Thoracic aorta (tissue), 2 donors: ENCODE measurements around the gene MLH1. TPM values are rescaled to one million over a fixed set of nuclear protein-coding genes. Genes with fewer than 3 reads are reported as not detected.

Experiments
- ATAC-seq: fragments of 150-250 bp; one replicate; pipeline ENCODE4 v1.8.0; 2017; ENCODE audit warnings: low read depth; ENCODE audit not compliant: insufficient number of reproducible peaks, low FRiP score
- DNase-seq: peaks from one replicate; pipeline ENCODE4 v3.0.0-alpha.2; 2020; ENCODE audit warnings: low spot score
- H3K27ac ChIP-seq, 2 donors: fragments of 200-600 bp; sonication (generic); 1 replicate in 1 of 2; 2 replicates in 1 of 2; pipeline ENCODE4 v1.5.1; 2016; ENCODE audit warnings: mild to moderate bottlenecking in 2 of 2, moderate library complexity in 2 of 2
- H3K27me3 ChIP-seq: fragments of 200-600 bp; sonication (generic); replicated peaks from 2 replicates; pipeline ENCODE4 v1.6.0; 2016; ENCODE audit warnings: mild to moderate bottlenecking; ENCODE audit not compliant: insufficient read depth
- H3K36me3 ChIP-seq: fragments of 200-600 bp; sonication (generic); one replicate; pipeline ENCODE4 v1.5.1; 2016
- H3K4me1 ChIP-seq, 2 donors: fragments of 200-600 bp; sonication (generic); 1 replicate in 1 of 2; 2 replicates in 1 of 2; pipeline versions ENCODE4 v1.5.1 to v1.6.0; 2016; ENCODE audit warnings: low read depth in 2 of 2, mild to moderate bottlenecking in 1 of 2; ENCODE audit not compliant: control insufficient read depth in 1 of 2
- H3K4me3 ChIP-seq: fragments of 200-600 bp; sonication (generic); 2 replicates; pipeline ENCODE4 v1.5.1; 2016; ENCODE audit warnings: mild to moderate bottlenecking
- H3K9me3 ChIP-seq: fragments of 200-600 bp; sonication (generic); 2 replicates; pipeline ENCODE4 v1.5.1; 2016
- total RNA-seq, 2 donors: library from RNA; depleted of rRNA; stranded (reverse); fragments of >200 nt; gene quantifications; one replicate each; pipeline versions ENCODE4 v1.1.0 to v1.2.3, GENCODE V29; 2016
- TF ChIP-seq, protein P1 (sequence below): fragments of 200-600 bp; sonication (generic); IDR thresholded peaks from one replicate; pipeline ENCODE4 v1.5.1; 2019; ENCODE audit warnings: antibody characterized with exemption

MLH1 gene
- total RNA-seq, 2 donors from 2014 or later = 33.6 to 75.6 TPM

DNA sequence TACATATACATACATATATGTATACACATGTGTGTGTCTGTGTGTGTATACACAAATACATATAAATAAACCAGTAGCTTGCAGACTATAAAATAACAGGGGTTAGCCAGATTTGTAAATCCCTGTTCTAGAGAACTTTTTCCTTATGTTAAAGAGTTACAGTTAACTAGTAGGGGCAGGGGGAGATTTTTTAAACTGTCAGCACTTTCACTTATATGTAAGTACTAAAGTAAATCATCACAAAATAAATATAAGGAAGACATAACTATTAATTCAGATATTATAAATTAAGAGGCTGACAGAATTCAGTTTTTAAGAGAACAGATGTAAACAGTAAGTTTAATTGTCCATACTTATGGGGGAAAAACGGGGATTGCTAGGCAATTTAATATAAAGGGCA is 107.1 kb downstream of the MLH1 start:
- ATAC-seq (no peak), DNase-seq (no peak)
- no peaks in the 10 kb centered on the region for H3K27me3 ChIP-seq
- no peak overlapping the region for H3K27ac ChIP-seq
- no peak overlapping the region for H3K4me3 ChIP-seq
- H3K9me3 ChIP-seq = no peaks in the 10 kb centered on the region
- no peaks in the 10 kb centered on the region for H3K36me3 ChIP-seq
- TF ChIP-seq, protein P1, sequence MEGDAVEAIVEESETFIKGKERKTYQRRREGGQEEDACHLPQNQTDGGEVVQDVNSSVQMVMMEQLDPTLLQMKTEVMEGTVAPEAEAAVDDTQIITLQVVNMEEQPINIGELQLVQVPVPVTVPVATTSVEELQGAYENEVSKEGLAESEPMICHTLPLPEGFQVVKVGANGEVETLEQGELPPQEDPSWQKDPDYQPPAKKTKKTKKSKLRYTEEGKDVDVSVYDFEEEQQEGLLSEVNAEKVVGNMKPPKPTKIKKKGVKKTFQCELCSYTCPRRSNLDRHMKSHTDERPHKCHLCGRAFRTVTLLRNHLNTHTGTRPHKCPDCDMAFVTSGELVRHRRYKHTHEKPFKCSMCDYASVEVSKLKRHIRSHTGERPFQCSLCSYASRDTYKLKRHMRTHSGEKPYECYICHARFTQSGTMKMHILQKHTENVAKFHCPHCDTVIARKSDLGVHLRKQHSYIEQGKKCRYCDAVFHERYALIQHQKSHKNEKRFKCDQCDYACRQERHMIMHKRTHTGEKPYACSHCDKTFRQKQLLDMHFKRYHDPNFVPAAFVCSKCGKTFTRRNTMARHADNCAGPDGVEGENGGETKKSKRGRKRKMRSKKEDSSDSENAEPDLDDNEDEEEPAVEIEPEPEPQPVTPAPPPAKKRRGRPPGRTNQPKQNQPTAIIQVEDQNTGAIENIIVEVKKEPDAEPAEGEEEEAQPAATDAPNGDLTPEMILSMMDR = no peak
- H3K4me1 ChIP-seq = peaks cover 25 to 26% of the 10 kb centered on the region in 2 donors

Other genes with a start within 250 kb of the MLH1 start
- under 1 TPM in 1 of 2 donors, not detected in 1; 0.14 TPM for gene DCLK3, start 229.0 kb upstream of the MLH1 start, total RNA-seq
- gene TRANK1, start 48.5 kb upstream of the MLH1 start, total RNA-seq = 10 to 100 TPM; 21.3 to 31.6 TPM
- gene EPM2AIP1, start 387 bp upstream of the MLH1 start, total RNA-seq = 10 to 100 TPM; 11.2 to 32.6 TPM
- gene LRRFIP2, start 181.1 kb downstream of the MLH1 start, total RNA-seq = 100 to 1,000 TPM in 1 of 2 donors, 10 to 100 TPM in 1; 98.8 to 123 TPM
- 100 to 1,000 TPM in 1 of 2 donors, 10 to 100 TPM in 1; 83.3 to 132 TPM for gene GOLGA4, start 249.8 kb downstream of the MLH1 start, total RNA-seq